Esophagus squamous epithelium (tissue), 5 donors: Measurements from ENCODE around the gene ZNF831. TPM values are rescaled to one million over a fixed set of nuclear protein-coding genes. Genes with fewer than 3 reads are reported as not detected.

ENCODE experiments used
- DNase-seq: peaks from one replicate; lab custom pipeline; 2025; lab: John Stamatoyannopoulos, UW
- H3K27ac ChIP-seq, 4 donors: fragments of 200-600 bp; sonication (generic); one replicate each; pipeline ENCODE4 v1.5.1; 2016 to 2019; ENCODE audit warnings: mild to moderate bottlenecking in 1 of 4
- H3K27me3 ChIP-seq, 4 donors: fragments of 200-600 bp; sonication (generic); 1 replicate in 3 of 4; 2 replicates in 1 of 4; pipeline versions ENCODE4 v1.5.1 to v1.6.0; 2017 to 2021; ENCODE audit warnings: antibody characterized with exemption in 1 of 4
- H3K36me3 ChIP-seq, 3 donors: fragments of 200-600 bp; sonication (generic); one replicate each; pipeline ENCODE4 v1.5.1; 2016 to 2019
- H3K4me1 ChIP-seq, 3 donors: fragments of 200-600 bp; sonication (generic); one replicate each; pipeline ENCODE4 v1.5.1; 2017 to 2019
- H3K4me3 ChIP-seq, 4 donors: fragments of 200-600 bp; sonication (generic); 1 replicate in 3 of 4; 2 replicates in 1 of 4; pipeline ENCODE4 v1.5.1; 2016 to 2019; ENCODE audit warnings: mild to moderate bottlenecking in 2 of 4, moderate library complexity in 1 of 4
- H3K9me3 ChIP-seq, 3 donors: fragments of 200-600 bp; sonication (generic); one replicate each; pipeline ENCODE4 v1.5.1; 2016 to 2019
- CTCF ChIP-seq, 6 experiments: fragments of 450-650 bp in 4 of 6; fragments of 200-600 bp in 2 of 6; sonication (generic) in 2 of 6; IDR thresholded peaks; one replicate each; pipeline ENCODE4 v1.5.1; 2016 to 2019; ENCODE audit warnings: antibody characterized with exemption in 6 of 6, mild to moderate bottlenecking in 4 of 6, moderate library complexity in 4 of 6
- POLR2A ChIP-seq, 4 donors: fragments of 450-650 bp; IDR thresholded peaks; one replicate each; pipeline ENCODE4 v1.6.1; 2017; ENCODE audit warnings: antibody characterized with exemption in 4 of 4, mild to moderate bottlenecking in 4 of 4, moderate library complexity in 3 of 4
- WGBS, 2 donors: methylation state at CpG; one replicate each; pipeline ENCODE4 v1.1.5; 2018; 5-methylcytosine and 5-hydroxymethylcytosine counted together
- intact Hi-C: fragments of 100-400 bp; cut with DNase I; formaldehyde crosslinking; loops from one replicate; pipeline ENCODE4 v1.15.0; 2022
- total RNA-seq, 4 donors: library from RNA; depleted of rRNA; stranded (reverse); fragments of >200 nt; gene quantifications; one replicate each; pipeline ENCODE4 v1.1.0, GENCODE V29; 2016
- donor health status: DM: yes; HTN: yes; CAD: no.

Gene ZNF831
- total RNA-seq, 4 donors from 2014 or later, result 0.38 to 1.7 (median 0.60) TPM

- Histone ChIP-seq H3K36me3 (no peaks in the 10 kb centered on the region), H3K27me3 (peaks cover 0 to 28% (median 0%) of the 10 kb centered on the region in 4 donors), H3K4me1 (peaks cover 0 to 10% (median 0%) of the 10 kb centered on the region in 3 donors), H3K9me3 (no peaks in the 10 kb centered on the region), H3K27ac (no peak overlapping the region), H3K4me3 (no peak overlapping the region)
- 89% methylated on average over 6 to 7 of the region's 7 CpGs for WGBS, 2 donors
- TF ChIP-seq CTCF (IDR thresholded peaks at IDR 0.05) (no peak), POLR2A (IDR thresholded peaks at IDR 0.05) (no peak)
- intact Hi-C loops, result no loop called here
- no peak for DNase-seq
These were observed 47.7 kb downstream of the ZNF831 start for GRCh38 chr20:59211208-59211765.

GRCh38 chr20:59214073-59214472 is 50.5 kb downstream of the ZNF831 start:
- no peaks in the 10 kb centered on the region for H3K9me3 ChIP-seq
- intact Hi-C loops, result no loop called here
- H3K27me3 ChIP-seq, result peaks cover 0 to 5% (median 0%) of the 10 kb centered on the region in 4 donors
- H3K27ac ChIP-seq, result no peak overlapping the region
- TF ChIP-seq CTCF (IDR thresholded peaks at IDR 0.05), result no peak
- TF ChIP-seq POLR2A (IDR thresholded peaks at IDR 0.05), result no peak
- 61 to 70% methylated on average over 3 to 4 of the region's 4 CpGs for WGBS, 2 donors
- H3K4me1 ChIP-seq, result no peaks in the 10 kb centered on the region
- no peak overlapping the region for H3K4me3 ChIP-seq
- H3K36me3 ChIP-seq, result no peaks in the 10 kb centered on the region
- no peak for DNase-seq

- H3K4me1 ChIP-seq, result no peaks in the 10 kb centered on the region
- TF ChIP-seq POLR2A (IDR thresholded peaks at IDR 0.05) (no peak), CTCF (IDR thresholded peaks at IDR 0.05) (no peak)
- H3K4me3 ChIP-seq, result no peak overlapping the region
- no peak for DNase-seq
- H3K36me3 ChIP-seq, result no peaks in the 10 kb centered on the region
- intact Hi-C loops, result no loop called here
- H3K9me3 ChIP-seq, result no peaks in the 10 kb centered on the region
- no peaks in the 10 kb centered on the region for H3K27me3 ChIP-seq
- no peak overlapping the region for H3K27ac ChIP-seq
- WGBS, 2 donors, result 73 to 74% methylated on average over 11 of the region's 11 CpGs
These were observed 51.3 kb downstream of the ZNF831 start for GRCh38 chr20:59214606-59215547.

GRCh38 chr20:59217173-59217572 is 53.6 kb downstream of the ZNF831 start:
- TF ChIP-seq CTCF (IDR thresholded peaks at IDR 0.05) (no peak), POLR2A (IDR thresholded peaks at IDR 0.05) (no peak)
- no peak for DNase-seq
- Histone ChIP-seq H3K9me3 (no peaks in the 10 kb centered on the region), H3K27ac (no peak overlapping the region), H3K4me3 (no peak overlapping the region), H3K36me3 (no peaks in the 10 kb centered on the region), H3K4me1 (peaks cover 5 to 13% (median 7%) of the 10 kb centered on the region in 3 donors), H3K27me3 (no peaks in the 10 kb centered on the region)
- WGBS, 2 donors, result 52 to 77% methylated on average over 1 of the region's 1 CpG
- intact Hi-C loops, result no loop called here

GRCh38 chr20:59217794-59218280 is 54.2 kb downstream of the ZNF831 start:
- peaks cover 0 to 3% (median 0%) of the 10 kb centered on the region in 4 donors for H3K27me3 ChIP-seq
- H3K4me3 ChIP-seq, result no peak overlapping the region
- 62 to 86% methylated on average over 2 of the region's 2 CpGs for WGBS, 2 donors
- H3K27ac ChIP-seq, result no peak overlapping the region
- H3K9me3 ChIP-seq, result no peaks in the 10 kb centered on the region
- intact Hi-C loops, result no loop called here
- no peak for DNase-seq
- no peaks in the 10 kb centered on the region for H3K36me3 ChIP-seq
- peaks cover 5 to 20% (median 11%) of the 10 kb centered on the region in 3 donors for H3K4me1 ChIP-seq
- no peak for TF ChIP-seq CTCF (IDR thresholded peaks at IDR 0.05)
- no peak for TF ChIP-seq POLR2A (IDR thresholded peaks at IDR 0.05)
